ENCODE results near the gene IL6R.

IL6R gene

DNA sequence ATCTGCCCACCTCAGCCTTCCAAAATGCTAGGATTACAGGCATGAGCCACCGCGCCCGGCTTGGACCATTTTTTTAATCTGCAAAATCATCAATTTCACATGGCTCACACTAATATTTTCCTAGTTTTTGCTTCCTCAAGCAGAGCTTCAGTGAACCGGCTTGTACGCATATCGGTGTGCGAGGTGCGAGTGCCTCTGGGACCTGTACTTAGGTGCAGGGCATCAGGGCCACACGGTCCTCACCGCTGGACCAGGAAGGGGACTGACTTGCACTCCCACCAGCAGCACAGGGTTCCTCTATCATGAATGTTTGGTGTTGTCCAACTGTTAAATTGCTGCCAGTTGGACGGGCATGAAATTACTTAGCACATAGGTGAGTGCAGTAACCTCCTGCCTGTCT lies 112.5 kb downstream of the IL6R start:
- no peak for DNase-seq (ENCODE audit: low spot score)

All from NAMALWA (cell line).